Measurements from ENCODE around the gene NME8.
"Not testable (repeated sequence)": the region's sequence is repeated elsewhere in the genome, so short reads cannot be mapped to it uniquely, and the experiment has no call there.

Gene NME8, protein sequence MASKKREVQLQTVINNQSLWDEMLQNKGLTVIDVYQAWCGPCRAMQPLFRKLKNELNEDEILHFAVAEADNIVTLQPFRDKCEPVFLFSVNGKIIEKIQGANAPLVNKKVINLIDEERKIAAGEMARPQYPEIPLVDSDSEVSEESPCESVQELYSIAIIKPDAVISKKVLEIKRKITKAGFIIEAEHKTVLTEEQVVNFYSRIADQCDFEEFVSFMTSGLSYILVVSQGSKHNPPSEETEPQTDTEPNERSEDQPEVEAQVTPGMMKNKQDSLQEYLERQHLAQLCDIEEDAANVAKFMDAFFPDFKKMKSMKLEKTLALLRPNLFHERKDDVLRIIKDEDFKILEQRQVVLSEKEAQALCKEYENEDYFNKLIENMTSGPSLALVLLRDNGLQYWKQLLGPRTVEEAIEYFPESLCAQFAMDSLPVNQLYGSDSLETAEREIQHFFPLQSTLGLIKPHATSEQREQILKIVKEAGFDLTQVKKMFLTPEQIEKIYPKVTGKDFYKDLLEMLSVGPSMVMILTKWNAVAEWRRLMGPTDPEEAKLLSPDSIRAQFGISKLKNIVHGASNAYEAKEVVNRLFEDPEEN

GRCh38 chr7:37848297-37848696, at the start of gene NME8:
TSS of gene NME8 (plus strand) at chr7:37848597. CDS start at chr7:37850267, 1,670 bp downstream.
- no peak for DNase-seq (ENCODE audit: low spot score)

DNA sequence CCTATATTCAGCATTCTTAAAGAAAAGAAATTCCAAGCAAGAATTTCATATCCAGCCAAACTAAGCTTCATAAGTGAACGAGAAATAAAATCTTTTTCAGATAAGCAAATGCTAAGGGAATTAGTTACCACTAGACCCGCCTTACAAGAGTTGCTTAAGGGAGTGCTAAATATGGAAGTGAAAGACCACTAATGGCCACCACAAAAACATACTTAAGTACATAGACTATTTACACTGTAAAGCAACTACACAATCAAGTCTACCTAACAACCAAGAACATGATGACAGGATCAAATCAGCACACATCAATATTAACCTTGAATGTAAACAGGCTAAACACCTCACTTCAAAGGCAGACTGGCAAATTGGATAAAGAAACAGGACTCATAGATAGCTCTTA, 42.2 kb upstream of the NME8 start:
- DNase-seq (ENCODE audit: low spot score) = no peak

- not testable (repeated sequence) for DNase-seq (ENCODE audit: low spot score)
Observed at GRCh38 chr7:37812161-37812580, 36.2 kb upstream of the NME8 start.

DNA sequence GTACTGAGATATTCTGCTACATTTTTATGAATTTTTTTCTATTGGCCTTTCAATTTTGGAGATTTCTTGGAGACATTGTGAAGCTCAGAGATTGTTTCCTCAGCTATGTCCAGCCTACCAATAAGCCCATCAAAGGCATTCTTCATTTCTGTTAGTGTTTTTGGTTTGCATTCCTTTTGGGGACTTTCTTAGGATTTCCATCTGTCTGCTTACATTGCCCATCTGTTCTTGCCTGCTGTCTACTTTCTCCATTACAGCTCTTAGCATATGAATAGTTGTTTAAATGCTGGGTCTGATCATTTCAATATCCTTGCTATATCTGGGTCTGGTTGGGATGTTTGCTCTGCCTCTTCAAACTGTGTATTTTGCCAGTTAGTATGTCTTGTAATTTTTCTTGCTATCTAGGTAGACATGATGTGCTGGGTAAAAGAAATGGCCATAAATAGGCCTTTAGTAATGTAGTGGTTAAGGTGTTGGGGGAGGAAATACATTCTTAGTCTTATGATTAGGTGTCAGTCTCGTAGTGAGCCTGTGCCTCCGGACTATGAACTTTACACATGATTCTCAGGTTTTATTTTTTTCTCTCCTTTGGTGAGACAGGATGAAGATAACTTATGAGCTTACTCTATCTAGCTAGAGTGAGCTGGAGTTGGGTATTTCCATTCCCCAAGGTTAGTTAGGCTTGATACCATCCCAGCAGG, 32.6 kb upstream of the NME8 start:
- DNase-seq (ENCODE audit: low spot score) = no peak

GRCh38 chr7:37816922-37817590, 31.3 kb upstream of the NME8 start:
- DNase-seq (ENCODE audit: low spot score) = no peak

DNA sequence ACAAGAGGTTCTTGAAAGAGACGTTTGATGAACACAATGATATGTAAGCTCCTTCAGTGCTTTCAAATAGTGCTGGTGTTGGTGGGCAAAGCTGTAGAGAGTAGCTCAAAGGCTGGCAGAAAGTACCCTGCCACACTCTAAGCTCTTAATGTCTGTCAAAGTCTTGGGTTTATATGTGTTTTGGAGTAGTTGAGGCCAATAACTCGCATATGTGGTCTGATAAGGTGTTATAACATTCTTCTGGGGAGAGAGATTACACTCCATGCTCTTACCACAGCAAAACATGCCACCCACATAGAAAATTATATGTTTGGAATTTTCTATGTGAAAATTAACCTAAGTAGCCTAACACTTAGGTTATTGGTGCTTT, 30.8 kb upstream of the NME8 start:
- no peak for DNase-seq (ENCODE audit: low spot score)

GRCh38 chr7:37817996-37818720, 30.2 kb upstream of the NME8 start:
- DNase-seq (ENCODE audit: low spot score) = no peak

- DNase-seq (ENCODE audit: low spot score) = no peak
Observed at GRCh38 chr7:37820708-37821468, 27.5 kb upstream of the NME8 start.

DNA sequence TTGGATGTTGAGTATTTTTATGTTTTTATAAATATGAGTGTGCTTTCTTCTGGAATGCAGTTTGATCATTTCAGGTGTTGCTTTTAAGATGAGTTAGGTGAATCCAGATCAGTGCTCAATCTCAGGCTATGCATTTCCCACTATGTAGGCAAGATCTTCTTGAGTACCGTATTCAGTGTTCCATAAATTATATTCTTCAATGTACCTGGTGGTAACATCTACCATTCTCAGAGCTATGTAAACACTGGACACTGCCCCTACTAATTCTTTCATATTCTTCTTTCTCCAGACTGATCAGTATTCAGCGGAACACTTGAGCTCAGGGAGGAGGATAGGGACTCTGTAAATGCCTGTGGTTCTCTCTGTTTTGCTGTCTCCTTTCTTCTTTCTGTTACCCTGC, 25.5 kb upstream of the NME8 start:
- DNase-seq (ENCODE audit: low spot score) = no peak

DNA sequence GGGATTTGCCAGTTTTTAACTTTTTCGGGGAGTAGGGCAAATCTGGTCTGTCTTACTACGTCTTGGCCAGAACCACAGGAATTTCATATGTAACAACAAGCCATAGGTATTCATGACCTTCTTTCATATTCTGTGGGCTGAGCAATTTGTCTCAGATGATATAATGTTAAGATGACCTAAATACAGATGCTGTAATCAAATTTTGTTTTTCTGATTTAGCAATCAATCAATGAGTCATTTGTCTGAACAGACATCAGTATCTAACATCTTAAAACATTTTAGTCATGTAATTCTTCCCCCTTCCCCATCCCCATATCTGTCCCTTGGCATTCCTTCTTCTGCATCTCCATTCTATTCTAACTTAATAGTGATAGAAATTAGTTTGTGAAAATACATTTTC, 24.8 kb upstream of the NME8 start:
- DNase-seq (ENCODE audit: low spot score) = no peak

DNA sequence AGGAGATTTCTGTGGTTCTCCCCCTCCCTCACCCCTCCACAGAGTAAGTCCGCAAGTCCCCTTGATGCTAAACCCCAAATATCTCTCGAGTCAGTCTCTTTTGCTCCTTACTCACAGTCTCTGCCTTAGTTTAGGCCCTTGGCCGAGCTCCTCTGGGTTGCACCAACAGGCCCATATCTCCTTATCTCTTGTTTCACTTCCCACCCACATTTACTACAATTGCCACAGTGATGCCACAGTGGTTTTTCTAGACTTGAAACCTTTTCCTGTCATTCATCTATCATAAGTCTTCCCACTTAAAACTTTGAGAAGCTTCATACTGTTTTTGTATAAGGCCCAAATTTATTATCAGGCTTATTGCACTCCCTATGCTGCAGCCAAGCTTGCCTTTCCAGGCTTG, 23.4 kb upstream of the NME8 start:
- no peak for DNase-seq (ENCODE audit: low spot score)

- no peak for DNase-seq (ENCODE audit: low spot score)
Observed at GRCh38 chr7:37826825-37827224, 21.6 kb upstream of the NME8 start.

GRCh38 chr7:37831244-37831643, 17.2 kb upstream of the NME8 start:
- no peak for DNase-seq (ENCODE audit: low spot score)

- no peak for DNase-seq (ENCODE audit: low spot score)
Observed at GRCh38 chr7:37832194-37832593, 16.2 kb upstream of the NME8 start.

DNA sequence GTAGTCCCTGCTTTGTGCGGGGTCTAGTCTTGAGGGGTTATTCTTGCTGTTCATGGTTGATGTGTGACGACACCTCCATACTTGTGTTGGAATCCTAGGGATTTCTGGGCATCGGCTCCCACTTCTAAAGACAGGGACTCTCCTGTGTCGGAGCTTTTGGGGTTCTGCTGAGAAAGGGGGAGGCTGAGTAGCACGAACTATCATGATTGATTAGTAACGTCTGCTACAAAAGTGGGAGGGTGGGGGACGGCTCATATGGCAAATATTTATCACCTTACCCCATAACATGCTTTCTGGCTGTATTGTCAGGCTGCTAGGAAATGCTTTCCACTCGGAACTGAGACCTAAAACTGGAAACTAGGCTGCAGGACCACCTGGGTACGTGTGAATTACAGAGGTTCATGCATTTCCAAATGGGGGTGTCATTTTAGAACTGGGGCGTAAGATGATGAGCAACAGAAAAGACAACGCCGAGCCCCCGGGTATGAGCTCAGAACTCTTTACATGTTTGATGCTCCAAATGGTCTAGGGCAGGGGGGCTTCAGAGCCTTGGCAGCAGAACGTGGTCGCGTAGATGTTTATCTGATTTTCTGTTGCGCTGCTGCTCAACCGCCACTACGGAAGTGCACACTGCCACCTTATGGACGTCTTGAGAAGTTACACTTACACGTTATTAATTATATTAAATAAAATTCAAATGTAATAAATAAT, 15.1 kb upstream of the NME8 start:
- no peak for DNase-seq (ENCODE audit: low spot score)

- no peak for DNase-seq (ENCODE audit: low spot score)
Observed at GRCh38 chr7:37833818-37834146, 14.6 kb upstream of the NME8 start.

DNA sequence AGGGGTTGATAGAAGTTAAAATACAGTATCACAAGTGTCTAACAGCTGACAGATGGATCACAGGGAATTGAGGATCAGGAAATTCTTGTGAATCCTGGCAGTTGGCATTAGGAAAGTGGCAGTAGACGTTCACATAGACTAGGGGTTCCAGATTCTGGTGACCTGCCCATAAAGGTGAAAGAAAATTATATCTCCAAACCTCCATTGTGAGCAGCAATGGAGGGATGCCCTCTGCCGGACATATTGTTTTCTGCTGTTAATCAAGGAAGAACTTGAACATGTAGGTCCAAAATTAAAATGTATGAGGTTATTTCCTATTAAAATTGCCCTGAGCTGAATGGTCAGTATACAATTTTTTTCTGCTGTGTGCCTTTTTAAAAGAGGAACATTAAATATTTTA, 5.1 kb downstream of the NME8 start:
- no peak for DNase-seq (ENCODE audit: low spot score)

DNA sequence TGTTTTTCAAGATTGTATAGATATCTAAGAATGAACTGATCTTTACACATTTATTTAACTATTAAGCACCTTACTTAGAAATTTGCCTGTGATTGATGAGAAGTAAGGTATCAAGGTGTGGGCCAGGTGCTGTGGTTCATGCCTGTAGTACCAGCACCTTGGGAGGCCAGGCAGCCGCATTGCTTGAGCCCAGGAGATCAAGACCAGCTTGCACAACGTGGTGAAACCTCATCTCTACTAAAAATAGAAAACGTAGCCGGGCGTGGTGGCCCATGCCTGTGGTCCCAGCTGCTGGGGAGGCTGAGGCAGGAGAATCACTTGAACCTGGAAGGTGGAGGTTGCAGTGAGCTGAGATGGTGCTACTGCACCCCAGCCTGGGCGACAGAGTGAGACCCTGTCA, 33.7 kb downstream of the NME8 start:
- DNase-seq (ENCODE audit: low spot score) = no peak

GRCh38 chr7:37893359-37893758, 45.0 kb downstream of the NME8 start:
- no peak for DNase-seq (ENCODE audit: low spot score)

- DNase-seq (ENCODE audit: low spot score) = no peak
Observed at GRCh38 chr7:37894671-37895070, 46.3 kb downstream of the NME8 start.

Measured in HuH-7.5 (cell line).